HG03097 (cell line): ENCODE measurements around the gene FRAS1.
"Not testable (repeated sequence)": the region's sequence is repeated elsewhere in the genome, so short reads cannot be mapped to it uniquely, and the experiment has no call there.

Experiments
- ATAC-seq: cut with Tn5 transposase; IDR thresholded peaks from one replicate; pipeline ENCODE4 v1.9.1; 2021; ENCODE audit not compliant: unreplicated experiment, low FRiP score

FRAS1 gene

DNA sequence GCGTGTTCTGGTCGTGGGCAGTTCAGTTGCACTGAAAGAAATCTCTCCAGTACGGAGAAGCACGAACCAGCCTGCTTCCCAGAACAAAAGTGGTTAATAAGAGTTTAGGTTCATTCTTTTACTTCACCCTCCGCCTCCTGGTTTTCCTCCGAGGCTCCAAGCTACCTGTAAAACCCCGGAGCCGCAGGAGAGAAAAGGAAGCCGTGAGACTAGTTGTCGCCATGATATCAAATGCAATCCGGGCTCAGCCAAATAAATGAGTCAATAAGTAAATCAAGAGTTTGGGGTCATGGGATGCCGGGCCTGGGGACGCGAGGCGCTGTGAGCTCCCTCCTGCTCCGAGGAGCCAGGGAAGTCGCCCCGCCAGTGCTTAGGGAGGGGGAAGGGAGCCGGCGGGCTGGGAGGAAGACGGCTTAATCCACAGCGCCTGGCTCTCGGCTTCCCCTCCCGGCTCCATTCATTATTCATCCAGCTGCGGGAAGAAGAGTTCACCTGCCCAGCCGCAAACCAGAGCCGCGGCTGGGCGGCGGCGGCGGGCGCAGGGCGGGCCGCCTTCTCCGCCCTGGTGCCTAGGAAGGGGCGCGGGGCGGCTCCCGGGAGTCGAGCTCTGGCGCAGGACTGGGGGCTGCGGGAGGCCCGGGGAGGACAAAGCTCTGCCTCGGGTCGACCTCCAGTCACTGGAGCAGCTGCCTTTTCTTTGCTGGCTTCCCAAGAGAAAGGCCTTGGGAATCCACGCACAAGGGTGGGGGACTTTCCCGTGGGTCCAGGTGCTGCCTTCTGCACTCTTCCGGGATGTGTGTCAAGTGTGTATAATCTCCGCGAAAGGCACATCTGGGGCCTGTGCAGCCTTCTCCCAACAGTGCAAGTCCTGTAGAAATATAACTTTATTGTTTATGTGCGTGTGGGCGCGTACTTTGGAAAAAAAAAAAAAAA is 1.7 kb downstream of the FRAS1 start:
- ATAC-seq = no peak

DNA sequence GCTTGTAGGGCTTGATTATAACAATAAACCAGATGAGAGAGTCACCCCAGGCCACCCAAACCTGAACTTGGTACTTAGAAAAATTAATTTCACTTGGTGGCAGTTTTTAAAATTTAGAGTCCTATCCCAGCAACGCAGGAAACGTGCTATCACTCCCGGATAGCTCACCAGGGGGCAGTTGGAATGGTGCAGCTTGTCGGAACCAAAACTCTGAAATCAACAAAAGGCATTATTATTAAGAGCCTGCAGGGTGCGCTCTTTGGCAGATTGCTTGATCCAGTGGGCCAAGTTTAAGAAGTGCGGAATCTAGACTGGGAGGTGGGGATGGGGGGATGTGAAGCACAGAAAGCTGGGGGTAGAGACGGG is 2.4 kb downstream of the FRAS1 start:
- ATAC-seq = no peak

DNA sequence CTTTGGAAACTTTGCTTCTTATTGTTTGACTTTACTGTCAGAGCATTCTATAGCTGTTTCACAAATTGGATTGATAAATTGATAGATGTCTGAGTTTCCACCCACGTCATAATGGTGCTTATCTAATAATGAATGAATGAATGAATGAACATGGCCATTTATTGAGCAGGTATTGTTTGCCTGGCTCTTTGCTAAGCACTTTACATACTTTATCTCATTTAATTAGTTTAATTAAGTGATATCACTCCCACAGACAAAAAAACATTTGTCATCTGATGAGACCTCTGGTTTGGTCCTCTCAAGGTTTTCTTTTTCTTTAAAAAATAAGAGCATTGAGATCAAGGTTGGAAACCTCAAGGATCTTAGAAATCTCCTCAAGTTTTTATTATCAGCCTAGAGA is 2.8 kb downstream of the FRAS1 start:
- ATAC-seq = no peak

DNA sequence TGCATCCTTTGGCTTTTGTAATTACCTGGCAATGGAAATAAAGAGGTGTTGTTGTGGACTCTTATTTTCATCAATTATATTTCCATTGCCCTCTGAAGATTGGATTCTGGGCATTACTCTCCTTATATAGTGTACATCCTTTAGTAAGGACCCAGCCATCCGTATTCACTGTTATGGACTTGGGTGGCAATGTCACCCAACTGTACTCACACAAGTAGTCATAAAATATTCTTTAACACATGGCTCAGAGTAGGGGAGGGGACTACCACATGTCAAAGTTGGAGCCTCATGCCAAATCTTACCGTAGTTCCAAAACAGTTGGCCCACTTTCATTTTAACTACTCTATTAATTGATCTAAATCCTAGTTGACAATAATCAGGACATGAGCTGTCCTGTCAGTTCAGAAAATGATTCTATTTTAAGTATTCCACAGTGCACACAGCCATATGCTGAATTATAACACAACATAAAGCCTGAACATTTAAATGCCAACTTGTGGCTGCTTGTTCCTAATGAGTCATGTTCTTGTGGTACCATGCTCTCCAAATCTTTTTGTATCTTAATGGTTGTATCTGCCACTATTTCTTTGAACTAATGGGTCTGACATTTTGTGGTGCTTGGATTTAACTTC is 4.9 kb downstream of the FRAS1 start:
- no peak for ATAC-seq

DNA sequence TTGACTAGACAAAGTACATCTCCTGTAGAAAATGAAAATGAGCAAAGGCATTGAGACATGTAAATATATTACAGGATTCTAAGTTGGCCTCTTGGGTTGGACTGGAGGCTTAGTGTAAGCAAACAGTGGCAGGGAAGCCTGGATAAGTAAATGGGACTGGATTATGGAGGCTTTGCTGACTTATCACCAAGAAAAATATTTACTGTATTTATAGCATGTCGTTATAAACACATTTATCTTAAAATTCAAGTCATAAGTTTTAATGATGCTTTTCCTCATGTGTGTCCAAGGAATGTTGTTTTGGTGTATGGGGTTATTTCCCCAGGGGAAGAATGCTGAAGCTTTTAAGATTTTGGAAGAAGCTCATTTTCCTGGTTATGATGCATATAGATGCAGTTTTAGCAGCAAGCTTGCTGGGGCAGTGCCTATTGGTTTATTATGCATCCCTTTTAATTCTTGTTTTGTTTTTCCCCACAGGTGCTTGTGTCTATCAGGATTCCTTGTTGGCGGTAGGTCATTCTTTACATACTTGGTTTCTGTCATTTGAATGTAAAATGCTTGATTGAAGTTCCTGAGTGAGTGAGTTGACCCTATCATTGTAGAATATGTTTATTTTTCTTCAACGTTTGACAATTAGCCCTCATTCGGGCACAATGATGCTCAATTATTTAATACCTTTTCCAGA is 8.5 kb downstream of the FRAS1 start:
- ATAC-seq = no peak

DNA sequence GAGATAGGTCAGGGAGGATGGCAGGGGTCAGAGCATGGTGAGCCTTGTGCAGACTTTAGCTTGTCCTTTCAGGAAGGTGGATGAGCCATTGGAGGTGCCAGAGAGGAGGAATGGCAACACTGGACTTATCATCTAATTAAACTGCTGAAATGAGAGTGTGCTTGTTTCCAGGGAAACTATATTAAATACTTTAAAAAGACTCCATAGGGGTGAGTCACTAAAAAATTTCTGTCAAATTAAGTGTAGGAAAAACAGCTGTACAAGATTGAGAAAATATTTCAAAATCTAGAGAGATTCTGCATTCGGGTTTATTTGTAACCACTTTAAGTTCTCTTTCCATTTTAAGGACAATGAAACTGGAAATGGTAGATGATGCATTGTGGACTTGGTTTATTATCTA is 11.4 kb downstream of the FRAS1 start:
- no peak for ATAC-seq

DNA sequence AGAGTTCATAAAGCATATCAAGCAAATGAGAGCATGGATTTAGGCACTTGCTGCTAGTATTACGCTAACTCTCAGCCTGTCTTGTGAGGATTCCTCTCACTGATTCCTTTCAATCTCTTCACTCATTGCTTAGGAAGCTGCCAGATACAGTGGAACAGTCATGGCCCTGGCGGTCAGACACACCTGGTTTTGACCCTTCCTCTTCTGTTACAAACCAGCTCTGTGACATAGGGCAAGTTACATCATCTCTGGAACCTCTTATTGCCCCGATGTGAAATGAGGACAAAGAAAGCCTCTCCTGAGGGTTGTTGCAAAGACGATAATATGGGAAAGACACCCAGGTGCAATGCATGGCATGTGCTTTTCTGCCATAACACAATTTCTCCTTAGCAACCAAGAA is 12.2 kb downstream of the FRAS1 start:
- ATAC-seq = no peak

DNA sequence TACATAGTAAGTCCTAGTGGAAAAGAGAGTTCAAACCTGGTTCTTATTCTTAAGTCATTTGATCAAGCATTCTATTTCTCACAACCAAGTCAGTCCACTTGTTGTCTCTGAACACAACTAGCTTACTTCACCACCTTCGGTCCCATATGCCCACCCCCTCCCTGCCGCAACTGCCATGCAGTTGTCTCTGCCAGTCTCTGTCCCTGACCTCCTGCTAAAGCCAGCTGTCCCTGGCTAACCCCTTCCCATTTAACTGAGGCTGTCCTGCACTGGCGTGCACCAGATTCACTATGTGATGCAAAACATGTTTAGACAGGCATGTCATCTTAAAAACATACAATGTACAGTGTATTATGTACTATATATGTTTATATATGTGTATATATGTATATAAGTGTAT is 12.7 kb downstream of the FRAS1 start:
- ATAC-seq = no peak

DNA sequence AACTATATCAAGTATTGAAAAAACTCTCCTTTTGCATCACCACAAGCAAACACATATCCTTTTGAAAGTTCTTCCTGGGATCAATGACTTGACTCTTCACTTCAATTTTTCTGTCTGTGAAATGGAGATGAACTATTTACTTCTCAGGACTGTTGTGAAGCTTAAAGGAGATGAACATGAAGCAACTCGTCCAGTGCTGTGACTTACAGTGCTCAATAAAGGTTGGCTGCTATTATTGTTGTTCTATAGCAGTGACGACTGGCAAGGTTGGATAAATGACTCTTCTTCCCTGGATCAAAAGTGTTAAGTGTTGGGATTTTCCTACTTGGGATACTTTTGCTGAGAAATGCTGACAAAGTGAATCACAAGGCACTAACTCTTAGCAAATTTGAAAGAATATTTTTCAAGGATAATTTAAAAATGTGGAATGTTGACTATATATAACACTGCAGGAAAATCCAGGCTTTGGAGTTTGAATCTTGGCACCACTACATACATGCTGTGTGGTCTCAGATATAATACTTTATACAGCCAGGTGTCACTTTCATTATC is 13.7 kb downstream of the FRAS1 start:
- no peak for ATAC-seq

DNA sequence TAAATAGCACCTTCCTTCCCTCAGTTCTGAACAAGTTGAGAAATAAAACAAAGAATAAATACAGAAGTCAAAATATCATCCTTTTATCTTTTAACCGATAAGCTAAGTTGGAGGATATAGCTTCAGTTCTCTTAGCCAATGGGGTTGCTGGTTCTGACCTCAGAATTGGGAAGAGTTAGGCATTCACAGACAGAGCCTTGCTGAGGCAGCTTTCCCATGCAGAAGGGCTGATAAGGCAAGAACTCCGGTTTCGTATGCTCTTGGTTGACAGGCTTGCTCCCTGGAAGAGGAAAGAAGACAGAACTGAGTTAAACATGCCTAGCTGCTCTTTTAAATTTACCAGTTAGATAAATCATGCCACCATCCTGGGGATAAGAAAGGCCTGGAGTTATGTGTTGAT is 17.6 kb downstream of the FRAS1 start:
- ATAC-seq = no peak

DNA sequence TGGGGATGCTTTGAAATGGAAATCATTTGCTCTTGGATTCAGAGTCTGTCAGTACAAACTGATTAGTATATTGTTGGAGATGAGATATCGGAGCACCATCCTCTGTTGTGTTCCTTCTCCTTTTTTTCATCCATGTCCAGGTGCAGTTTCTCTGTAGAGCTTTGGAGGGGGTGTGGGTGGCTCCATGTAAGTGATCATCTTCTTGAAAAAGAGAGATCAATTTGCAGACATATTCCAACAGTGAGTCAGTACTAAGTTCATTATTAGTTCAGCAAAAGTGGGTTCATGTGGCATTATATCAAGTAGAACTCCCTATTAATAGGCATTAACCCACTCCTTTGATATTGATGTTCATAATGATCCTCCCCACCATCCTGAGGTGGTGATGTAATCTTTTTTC is 18.9 kb downstream of the FRAS1 start:
- ATAC-seq = no peak

DNA sequence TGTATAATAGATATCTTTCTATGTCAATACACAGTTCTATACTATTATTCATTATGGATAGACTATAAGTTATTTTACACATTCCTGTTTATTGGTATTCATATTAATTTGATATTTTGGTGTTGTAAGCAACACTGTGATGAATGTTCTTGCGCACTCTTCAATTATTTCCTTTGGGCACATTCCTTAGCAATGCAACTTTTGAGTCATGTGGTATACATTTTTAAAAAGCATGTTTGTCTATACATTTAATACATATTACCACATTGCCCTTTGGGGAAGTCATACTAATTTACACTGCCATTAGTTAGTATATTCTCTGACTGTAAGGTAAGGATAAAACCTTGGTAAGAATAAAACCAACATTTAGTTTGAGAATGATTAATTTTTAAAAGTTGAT is 21.0 kb downstream of the FRAS1 start:
- no peak for ATAC-seq

DNA sequence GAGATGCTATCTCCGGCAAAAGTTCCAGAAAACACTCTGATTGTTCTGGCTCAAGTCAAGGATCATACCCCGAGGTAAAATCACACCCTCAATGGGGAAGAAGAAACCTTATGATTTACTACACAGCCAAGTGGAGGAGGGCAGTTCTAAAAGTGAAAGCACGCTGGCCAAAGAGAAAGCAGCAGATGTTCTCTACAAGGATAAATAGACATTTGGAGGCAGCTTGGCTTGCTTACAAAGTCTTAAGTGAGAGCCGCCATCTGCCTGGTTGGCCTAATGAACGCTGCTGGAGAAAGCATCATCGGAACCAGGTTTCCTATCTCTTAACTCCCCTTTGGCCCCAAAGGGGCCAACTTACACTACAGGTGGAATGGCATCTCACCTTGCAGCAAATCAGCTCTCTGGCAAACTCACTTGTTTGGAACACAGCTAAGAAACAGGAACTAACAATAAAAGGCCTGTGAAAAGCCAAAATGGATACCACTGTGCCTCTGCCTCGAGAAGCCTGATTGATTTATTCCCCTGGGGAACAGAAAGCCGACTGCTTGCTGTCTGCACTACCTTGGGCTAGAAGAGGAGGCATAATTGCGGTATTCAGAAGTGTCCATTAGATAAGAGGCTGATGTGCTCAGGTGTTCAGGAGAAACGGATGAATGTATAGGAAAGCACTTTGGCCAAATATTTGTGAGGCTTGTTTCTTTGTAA is 22.8 kb downstream of the FRAS1 start:
- no peak for ATAC-seq

DNA sequence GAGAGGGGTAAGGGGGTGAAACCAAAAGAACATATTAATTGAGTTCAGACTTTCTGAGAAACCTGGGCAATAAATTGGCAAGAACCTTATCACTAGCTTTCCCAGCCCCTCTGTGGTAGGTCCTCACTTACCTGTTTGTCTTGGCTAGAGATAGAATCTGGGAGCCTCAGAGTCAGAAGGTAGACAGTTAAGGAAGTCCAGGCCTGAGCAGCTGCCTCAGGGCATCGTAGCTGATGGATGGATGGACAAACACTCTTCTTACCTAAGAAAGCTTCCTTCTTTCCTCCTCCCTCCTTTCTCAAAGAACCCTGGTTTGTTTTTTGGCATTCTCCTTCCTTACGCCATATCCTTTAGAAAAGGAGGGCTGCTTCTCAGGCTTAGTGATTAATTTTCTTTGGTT is 24.4 kb downstream of the FRAS1 start:
- ATAC-seq = no peak

DNA sequence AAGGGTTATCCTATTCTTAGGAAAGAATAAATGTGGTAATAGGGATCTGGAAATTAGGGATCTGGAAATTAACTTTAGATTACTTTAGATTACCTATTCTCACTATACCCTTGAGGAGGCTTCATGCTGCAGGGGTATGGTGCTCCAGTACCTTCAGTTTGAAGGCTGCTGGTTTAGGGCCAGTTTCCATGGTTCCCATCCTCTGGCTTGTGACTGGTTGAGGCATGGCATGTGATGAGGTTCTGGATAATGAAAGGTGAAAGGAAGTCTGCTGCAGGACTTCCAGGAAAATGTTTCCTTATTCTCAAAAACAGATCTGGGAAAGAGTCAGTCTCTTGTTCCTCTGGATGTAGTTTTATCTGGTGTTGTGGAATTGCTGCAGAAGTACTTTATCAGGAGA is 25.9 kb downstream of the FRAS1 start:
- ATAC-seq = no peak

DNA sequence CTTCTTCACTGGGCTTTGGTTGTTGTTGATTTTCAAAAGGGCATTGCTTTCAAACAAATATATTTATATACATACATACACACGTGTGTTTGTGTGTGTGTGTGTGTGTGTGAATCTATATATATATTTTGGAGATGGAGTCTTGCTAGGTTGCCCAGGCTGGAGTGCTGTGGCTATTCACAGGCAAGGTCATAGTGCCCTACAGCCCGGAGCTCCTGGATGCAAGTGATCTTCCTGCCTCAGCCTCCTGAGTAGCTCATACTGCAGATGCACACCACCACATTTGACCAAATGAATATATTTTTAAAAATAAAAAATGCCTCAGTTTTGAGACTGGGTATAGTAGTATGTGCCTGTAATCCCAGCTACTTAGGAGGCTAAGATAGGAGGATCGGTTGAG is 34.4 kb downstream of the FRAS1 start:
- ATAC-seq = no peak

DNA sequence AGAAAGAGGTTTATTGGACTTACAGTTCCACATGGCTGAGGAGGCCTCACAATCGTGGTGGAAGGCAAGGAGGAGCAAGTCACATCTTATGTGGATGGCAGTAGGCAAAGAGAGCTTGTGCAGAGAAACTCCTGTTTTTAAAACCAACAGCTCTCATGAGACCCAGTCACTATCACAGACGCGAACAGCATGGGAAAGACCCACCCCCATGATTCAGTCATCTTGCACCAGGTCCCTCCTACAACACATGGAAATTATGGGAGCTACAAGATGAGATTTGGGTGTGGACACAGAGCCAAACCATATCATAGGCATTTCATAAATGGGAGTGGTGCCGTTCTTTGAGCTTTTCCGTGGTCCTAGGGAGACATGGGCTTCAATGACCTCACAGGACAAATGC is 35.2 kb downstream of the FRAS1 start:
- ATAC-seq = not testable (repeated sequence)

DNA sequence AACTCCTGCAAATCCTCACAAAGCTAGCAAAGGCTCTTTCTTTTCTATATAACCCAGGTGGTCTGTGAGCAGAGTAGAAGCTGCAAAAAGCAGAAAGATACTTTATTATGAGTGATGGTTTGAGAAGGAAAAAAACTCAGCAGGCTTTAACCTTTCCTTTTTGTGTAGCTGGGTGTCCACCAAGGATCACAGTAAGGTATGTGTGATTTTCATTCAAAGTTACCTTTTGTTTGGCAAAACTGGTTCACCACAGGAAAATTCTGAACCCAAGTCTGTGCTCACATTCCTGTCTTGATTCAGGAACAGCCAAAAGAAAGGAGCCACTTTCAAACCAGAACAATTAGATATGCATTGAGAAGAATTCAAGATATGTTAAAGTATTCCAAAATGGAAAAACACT is 35.7 kb downstream of the FRAS1 start:
- ATAC-seq = no peak

DNA sequence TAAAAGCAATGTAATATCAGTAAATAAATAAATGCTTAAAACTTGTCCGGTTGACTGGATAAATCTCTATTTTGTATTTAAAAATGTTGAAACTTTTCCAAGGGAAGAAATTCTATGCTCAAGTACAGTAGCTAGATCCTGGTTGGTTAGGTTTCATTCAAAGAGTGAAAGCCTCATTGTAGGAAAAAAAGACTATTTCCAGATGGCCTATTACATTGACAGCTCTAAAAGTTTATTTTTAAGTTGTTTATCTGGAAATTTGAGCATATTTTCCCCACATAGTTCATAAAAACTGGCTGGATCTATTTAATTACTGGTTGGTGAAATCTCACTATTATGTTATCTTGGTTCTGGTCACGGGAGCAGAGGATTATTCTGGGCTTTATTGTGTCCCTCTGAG is 38.0 kb downstream of the FRAS1 start:
- ATAC-seq = no peak

DNA sequence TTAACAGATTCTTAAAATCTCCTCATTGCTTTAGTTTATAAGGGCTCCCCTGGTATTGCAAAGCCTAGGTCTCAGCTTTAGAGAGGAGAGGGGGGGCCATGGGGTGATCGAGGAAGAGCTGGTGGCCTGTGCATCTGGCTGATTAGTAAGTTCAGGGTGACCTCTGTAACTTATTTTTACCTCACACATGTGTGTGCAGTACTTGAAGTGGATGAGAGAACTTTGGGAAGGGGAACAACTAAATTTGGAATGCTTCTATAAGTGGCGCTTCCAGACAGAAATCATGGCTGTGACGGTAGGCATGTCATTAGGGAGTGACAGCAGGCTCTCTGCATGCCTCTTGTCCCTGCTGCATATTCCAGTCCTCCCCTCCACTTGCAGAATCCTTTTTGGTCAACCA is 41.9 kb downstream of the FRAS1 start:
- no peak for ATAC-seq

DNA sequence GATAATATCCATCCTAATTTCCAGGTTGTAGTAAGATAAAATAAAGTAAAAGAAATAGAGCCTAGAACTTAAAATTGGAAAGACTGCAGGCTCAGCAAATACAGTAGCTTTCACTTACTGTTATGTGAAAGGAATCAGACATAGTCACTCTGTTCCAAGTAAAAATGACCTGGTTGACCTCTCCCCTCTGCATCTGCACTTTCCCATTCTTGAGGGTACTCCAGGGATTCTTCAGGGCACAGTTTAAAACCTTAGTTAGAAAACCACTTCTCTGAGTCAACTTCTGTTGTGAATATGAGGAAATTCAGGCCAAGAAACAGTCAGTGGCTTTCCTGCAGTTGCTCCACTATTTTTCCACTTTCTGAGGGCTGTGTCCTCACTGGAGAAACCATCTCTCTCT is 42.9 kb downstream of the FRAS1 start:
- no peak for ATAC-seq
